GM21786 (cell line): ENCODE results near the gene CNKSR2.

ENCODE experiments used
- ATAC-seq: cut with Tn5 transposase; IDR thresholded peaks from one replicate; pipeline ENCODE4 v1.9.1; 2021; ENCODE audit not compliant: unreplicated experiment

The CNKSR2 gene

GRCh38 chrX:21374163-21374993 is at the start of gene CNKSR2:
TSS of gene CNKSR2 (plus strand) at chrX:21374418. CDS start at chrX:21374898, 480 bp downstream.
- peak; percentile 66 for ATAC-seq

GRCh38 chrX:21354725-21355124 is 19.5 kb upstream of the CNKSR2 start:
- no peak for ATAC-seq

GRCh38 chrX:21355831-21356230 is 18.4 kb upstream of the CNKSR2 start:
- ATAC-seq, result no peak

GRCh38 chrX:21369613-21370012 is 4.6 kb upstream of the CNKSR2 start:
- ATAC-seq, result no peak

DNA sequence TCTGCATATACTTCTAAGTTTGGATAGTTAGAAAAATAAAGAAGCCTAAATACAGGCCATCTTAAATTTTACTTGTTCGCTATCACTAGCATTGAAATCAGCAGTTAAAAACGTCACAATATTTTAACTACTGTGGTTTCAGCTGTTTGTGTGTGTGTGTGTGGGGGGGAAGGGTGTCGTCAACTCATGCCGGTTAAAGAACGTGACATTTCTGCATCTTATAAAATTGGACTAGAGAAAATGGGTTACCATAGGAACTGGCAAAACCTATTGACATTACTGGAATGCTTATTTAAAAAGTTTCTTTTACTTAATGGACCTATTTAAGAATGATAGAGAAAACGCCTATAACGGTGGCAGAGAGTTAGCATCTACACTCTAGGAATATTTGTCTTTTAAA is 1.2 kb upstream of the CNKSR2 start:
- ATAC-seq, result no peak

GRCh38 chrX:21373637-21374162 is 518 bp upstream of the CNKSR2 start:
- ATAC-seq, result peak; percentile 20

GRCh38 chrX:21374994-21375707 is 933 bp downstream of the CNKSR2 start:
- ATAC-seq, result peak; percentile 10

DNA sequence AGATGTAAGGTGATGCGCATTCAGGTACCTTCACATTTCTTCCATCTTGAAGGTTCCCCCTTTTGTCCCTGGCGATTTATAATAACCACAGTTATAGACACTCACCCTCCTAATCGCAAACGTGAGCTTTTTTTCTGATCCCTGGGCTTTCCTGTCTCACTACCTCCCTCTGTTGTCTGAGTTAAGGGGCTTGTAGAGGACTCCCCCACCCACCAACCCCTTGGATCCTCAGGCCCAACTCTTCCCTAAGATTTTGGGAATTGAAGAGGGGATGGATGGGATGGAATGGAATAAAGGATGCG is 1.4 kb downstream of the CNKSR2 start:
- ATAC-seq, result no peak

- no peak for ATAC-seq
These were observed 2.4 kb downstream of the CNKSR2 start for GRCh38 chrX:21376636-21377035.

DNA sequence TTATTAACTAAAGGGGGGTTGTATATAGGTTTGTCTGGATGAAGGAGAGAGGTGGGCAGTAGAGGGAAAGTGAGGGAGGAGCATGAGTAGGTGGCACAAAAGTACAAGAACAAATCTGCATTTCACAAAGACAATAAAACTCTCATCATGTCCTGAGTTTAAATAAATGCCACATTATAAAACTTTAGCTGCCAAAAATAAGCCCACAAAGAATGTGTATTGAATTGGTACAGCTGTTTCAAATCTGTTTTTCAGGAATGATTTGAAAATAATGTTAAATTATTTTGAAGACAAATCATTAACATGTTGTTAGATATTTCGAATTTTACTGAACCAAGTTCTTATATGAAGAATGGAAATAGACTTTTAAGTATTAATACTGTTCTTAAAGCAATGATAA is 5.8 kb downstream of the CNKSR2 start:
- no peak for ATAC-seq

DNA sequence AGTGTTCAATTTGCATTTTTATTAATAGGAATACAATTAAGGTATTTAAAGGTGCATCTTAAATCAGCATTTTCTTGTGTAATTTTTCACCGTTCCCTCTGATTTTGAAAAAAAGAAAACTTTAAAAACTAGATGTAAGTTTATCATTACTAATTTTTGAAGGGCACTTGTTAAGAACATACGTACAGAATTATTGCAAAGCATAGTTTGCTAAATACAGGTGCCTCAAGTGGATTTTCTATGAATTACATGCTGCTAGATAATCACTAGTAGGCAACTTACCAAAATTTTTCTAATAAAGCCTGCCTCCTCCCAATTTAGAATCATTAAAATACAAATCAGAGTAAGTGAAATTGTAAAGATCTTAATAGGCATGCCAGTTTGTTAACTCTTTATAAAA is 8.5 kb downstream of the CNKSR2 start:
- ATAC-seq, result no peak

- no peak for ATAC-seq
These were observed 9.3 kb downstream of the CNKSR2 start for GRCh38 chrX:21383546-21383945.

DNA sequence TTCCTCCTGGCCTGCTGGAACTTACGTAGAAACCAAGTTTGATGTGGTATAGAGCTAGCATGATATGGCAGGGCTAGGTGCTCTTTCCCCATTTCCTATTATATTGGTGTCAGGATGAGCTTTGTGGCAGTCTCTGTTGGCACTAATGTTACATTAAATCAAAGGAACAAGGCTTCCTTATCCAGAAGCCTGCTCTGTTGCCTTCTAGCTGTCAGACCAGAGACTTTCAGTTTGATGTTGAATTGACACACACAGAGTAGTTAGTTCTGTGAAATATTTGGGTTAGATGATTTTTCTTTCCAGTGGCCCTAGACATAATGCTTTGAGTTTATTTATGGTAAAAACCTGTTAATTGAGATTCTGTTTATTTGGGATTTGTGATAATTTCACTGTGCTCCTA is 10.0 kb downstream of the CNKSR2 start:
- ATAC-seq, result no peak

DNA sequence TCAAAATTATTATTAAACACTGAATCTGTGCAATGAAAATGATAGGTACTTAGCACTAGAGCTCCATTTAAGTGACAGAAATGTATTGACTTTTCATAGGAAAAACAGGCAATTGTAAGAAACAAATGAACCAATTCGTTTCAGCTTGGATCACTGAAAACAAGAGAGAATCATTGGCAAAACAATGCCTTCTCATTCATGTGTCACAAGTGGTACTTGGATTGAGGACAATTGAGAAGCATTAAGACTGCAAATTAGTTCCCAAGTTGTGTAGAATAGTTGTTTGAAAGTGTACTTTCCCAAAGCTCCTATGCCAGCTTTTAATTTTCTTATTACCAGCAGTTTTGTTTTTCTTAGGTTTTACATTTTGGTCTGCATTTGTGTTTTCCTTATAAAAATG is 20.6 kb downstream of the CNKSR2 start:
- no peak for ATAC-seq

DNA sequence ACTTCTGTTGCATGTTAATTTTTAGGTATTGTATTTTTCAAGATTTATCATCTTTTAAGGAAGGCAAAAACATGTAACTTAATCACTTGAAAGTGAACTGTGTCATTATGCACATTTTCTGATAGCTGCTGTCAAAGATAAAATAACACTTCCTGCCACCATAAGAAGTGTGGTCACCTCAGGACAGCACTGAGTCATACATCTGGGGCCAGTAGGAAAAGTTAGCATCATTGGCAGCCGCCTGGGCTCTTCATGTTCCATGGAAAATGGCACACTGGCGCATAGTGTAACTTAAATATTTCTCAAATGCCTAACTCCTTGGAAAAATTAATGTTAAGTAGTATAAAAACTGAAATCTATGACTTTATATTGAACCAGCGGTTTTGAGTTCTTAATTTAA is 24.2 kb downstream of the CNKSR2 start:
- ATAC-seq, result no peak

- no peak for ATAC-seq
These were observed 26.3 kb downstream of the CNKSR2 start for GRCh38 chrX:21400408-21401121.

- no peak for ATAC-seq
These were observed 34.1 kb downstream of the CNKSR2 start for GRCh38 chrX:21408307-21408706.

GRCh38 chrX:21408788-21409187 is 34.6 kb downstream of the CNKSR2 start:
- ATAC-seq, result no peak

GRCh38 chrX:21412029-21412428 is 37.8 kb downstream of the CNKSR2 start:
- ATAC-seq, result no peak

DNA sequence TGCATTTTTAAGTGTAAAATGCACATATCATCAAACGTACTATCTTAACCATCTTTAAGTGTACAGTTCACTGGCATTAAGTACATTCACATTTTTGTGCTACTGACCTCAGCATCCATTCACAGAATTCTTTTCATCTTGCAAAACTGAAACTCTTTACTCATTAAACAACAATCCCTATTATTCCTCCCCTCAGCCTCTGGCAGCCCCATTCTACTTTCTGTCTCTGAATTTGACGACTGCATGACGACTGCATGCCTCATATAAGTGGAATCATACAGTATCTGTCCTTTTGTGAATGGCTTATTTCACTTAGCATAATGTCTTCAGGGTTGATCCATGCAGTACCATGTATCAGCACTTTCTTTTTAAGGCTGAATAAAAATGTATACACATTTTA is 38.7 kb downstream of the CNKSR2 start:
- no peak for ATAC-seq

DNA sequence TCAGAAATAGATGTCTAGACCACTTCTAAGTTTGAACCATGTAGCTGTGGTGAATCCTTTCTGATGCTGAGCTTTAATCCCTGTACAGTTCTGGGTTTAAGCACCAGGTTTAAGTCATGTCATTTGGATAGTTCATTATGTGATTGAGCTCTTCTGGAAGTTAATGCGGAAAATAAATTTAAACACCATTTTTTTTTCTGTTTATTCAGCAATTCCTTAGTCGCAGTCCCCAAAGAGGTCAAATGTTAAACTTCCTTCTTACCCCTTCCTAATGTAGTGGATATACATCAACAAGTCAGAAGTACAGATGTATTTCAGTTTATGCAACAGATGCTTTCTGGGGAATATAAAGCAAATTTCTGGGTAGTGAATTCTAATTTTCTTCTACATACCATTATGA is 52.9 kb downstream of the CNKSR2 start:
- ATAC-seq, result no peak

DNA sequence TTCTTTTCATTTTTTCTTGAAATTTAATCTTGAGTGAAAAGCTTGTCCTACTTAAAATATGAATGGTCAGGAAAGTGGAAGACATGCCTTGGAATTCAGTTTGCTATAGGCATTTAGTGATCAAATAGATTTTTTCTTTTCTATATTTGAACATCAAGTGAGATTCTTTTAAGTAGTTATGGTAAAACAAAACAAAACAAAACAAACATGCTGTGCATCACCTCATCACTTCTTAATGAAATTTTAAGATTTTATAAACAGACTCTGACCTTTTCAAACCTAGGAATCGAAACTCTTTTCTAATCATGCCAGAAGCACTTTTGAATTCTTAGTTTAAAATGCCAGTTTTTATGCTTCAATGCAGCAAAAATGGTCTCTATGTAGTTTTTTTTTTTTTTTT is 62.8 kb downstream of the CNKSR2 start:
- no peak for ATAC-seq
